ENCODE results near the gene HYOU1.

Gene HYOU1

GRCh38 chr11:119091178-119091577, 34.2 kb upstream of the HYOU1 start:
- no peak for DNase-seq (ENCODE audit: low spot score)
- TF ChIP-seq CTCF (IDR thresholded peaks at IDR 0.05; ENCODE audit: extremely low read depth, missing control alignments), result no peak

- TF ChIP-seq CTCF (IDR thresholded peaks at IDR 0.05; ENCODE audit: extremely low read depth, missing control alignments), result no peak
- no peak for DNase-seq (ENCODE audit: low spot score)
Observed at GRCh38 chr11:119089319-119089718, 32.3 kb upstream of the HYOU1 start.

DNA sequence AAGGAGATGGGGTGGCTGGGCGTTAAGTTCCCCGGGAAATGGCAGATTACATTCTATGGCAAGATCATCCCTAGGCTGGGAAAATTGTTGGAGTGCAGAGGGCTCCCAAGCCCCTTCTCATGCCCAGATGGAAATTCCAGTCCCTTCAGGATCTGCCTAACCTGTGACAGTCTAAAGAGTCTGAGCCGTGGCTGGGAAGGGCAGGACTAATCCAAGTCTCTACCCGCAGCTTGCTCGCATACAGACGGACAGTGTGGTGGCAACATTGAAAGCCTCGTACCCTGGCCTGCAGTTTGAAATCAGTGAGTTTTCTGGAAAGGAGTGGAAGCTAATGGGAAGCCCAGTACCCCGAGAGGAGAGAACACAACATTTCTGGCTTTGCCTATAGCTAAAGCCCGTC, 31.4 kb upstream of the HYOU1 start:
- no peak for TF ChIP-seq CTCF (IDR thresholded peaks at IDR 0.05; ENCODE audit: extremely low read depth, missing control alignments)
- DNase-seq (ENCODE audit: low spot score), result no peak

- DNase-seq (ENCODE audit: low spot score), result no peak
Observed at GRCh38 chr11:119087747-119088241, 30.8 kb upstream of the HYOU1 start.

DNA sequence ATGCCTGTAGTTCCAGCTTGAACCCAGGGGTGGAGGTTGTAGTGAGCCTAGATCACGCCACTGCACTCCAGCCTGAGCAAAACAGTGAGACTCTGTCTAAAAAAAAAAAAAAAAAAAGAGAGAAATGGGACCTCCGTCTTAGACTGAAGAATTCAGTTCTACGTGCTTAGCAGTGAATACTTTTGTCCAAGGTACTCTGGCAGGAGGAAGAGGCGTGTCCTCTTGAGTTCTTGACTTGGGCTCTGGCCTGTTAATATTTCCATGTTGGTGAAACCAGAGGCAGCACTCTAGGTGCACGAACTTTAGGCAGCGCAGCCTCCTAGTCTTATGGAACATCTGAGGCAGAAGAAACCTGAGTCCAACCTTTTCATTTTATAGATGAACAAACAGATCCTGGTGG, 30.1 kb upstream of the HYOU1 start:
- no peak for TF ChIP-seq CTCF (IDR thresholded peaks at IDR 0.05; ENCODE audit: extremely low read depth, missing control alignments)
- no peak for DNase-seq (ENCODE audit: low spot score)

More at GRCh38 chr11:119087747-119088241, 30.8 kb upstream of the HYOU1 start:
- no peak for TF ChIP-seq CTCF (IDR thresholded peaks at IDR 0.05; ENCODE audit: extremely low read depth, missing control alignments)

- peak; percentile 36 for DNase-seq (ENCODE audit: low spot score)
Observed at GRCh38 chr11:119085437-119085847, 28.4 kb upstream of the HYOU1 start.

More at GRCh38 chr11:119085437-119085847, 28.4 kb upstream of the HYOU1 start:
- TF ChIP-seq CTCF (IDR thresholded peaks at IDR 0.05; ENCODE audit: extremely low read depth, missing control alignments), result no peak

Measured in GM20000 (cell line).